Suprapubic skin (tissue), 4 donors: ENCODE results near the gene NACC2. TPM values are rescaled to one million over a fixed set of nuclear protein-coding genes. Genes with fewer than 3 reads are reported as not detected.

Experiments
- DNase-seq, 2 donors: peaks; one replicate each; pipeline ENCODE4 v3.0.0-alpha.2; 2019; ENCODE audit warnings: low spot score in 2 of 2
- H3K27ac ChIP-seq: fragments of 200-600 bp; sonication (generic); one replicate; pipeline ENCODE4 v1.5.1; 2019
- H3K27me3 ChIP-seq: fragments of 200-600 bp; sonication (generic); one replicate; pipeline ENCODE4 v1.5.1; 2019
- H3K36me3 ChIP-seq: fragments of 200-600 bp; sonication (generic); one replicate; pipeline ENCODE4 v1.5.1; 2019
- H3K4me1 ChIP-seq: fragments of 200-600 bp; sonication (generic); one replicate; pipeline ENCODE4 v1.5.1; 2019
- H3K4me3 ChIP-seq: fragments of 200-600 bp; sonication (generic); one replicate; pipeline ENCODE4 v1.5.1; 2019; ENCODE audit warnings: mild to moderate bottlenecking
- H3K9me3 ChIP-seq: fragments of 200-600 bp; sonication (generic); one replicate; pipeline ENCODE4 v1.5.1; 2019
- EP300 ChIP-seq: sonication (generic); formaldehyde crosslinking; IDR thresholded peaks from one replicate; pipeline ENCODE4 v1.6.1; 2017; ENCODE audit warnings: antibody characterized with exemption
- POLR2A ChIP-seq, 2 donors: fragments of 450-650 bp; IDR thresholded peaks; one replicate each; pipeline ENCODE4 v1.6.1; 2017; ENCODE audit warnings: antibody characterized with exemption in 2 of 2, mild to moderate bottlenecking in 2 of 2, moderate library complexity in 2 of 2
- POLR2AphosphoS5 ChIP-seq, 3 donors: sonication (generic); formaldehyde crosslinking; IDR thresholded peaks; one replicate each; pipeline ENCODE4 v1.6.1; 2017; ENCODE audit warnings: antibody characterized with exemption in 3 of 3
- WGBS: methylation state at CpG from one replicate; pipeline ENCODE4 v1.1.5; 2018; 5-methylcytosine and 5-hydroxymethylcytosine counted together
- total RNA-seq, 4 donors: library from RNA; depleted of rRNA; stranded (reverse); fragments of >200 nt; gene quantifications; one replicate each; pipeline ENCODE4 v1.1.0, GENCODE V29; 2016
- TF ChIP-seq, protein P1 (sequence below), 2 donors: fragments of 200-600 bp in 1 of 2; fragments of 450-650 bp in 1 of 2; sonication (generic) in 1 of 2; IDR thresholded peaks; one replicate each; pipeline ENCODE4 v1.5.1; 2016 to 2019; ENCODE audit warnings: antibody characterized with exemption in 2 of 2, mild to moderate bottlenecking in 1 of 2, moderate library complexity in 1 of 2

Gene NACC2
- total RNA-seq, 4 donors from 2014 or later, result 12.1 to 14.9 (median 13.7) TPM

- H3K27ac ChIP-seq, result no peak overlapping the region
- no peaks in the 10 kb centered on the region for H3K27me3 ChIP-seq
- peaks cover 13% of the 10 kb centered on the region for H3K4me1 ChIP-seq
- H3K4me3 ChIP-seq, result no peak overlapping the region
- DNase-seq, result no peak
- no peak for TF ChIP-seq POLR2A (IDR thresholded peaks at IDR 0.05)
- TF ChIP-seq POLR2AphosphoS5 (IDR thresholded peaks at IDR 0.05), result no peak
- TF ChIP-seq, protein P1, sequence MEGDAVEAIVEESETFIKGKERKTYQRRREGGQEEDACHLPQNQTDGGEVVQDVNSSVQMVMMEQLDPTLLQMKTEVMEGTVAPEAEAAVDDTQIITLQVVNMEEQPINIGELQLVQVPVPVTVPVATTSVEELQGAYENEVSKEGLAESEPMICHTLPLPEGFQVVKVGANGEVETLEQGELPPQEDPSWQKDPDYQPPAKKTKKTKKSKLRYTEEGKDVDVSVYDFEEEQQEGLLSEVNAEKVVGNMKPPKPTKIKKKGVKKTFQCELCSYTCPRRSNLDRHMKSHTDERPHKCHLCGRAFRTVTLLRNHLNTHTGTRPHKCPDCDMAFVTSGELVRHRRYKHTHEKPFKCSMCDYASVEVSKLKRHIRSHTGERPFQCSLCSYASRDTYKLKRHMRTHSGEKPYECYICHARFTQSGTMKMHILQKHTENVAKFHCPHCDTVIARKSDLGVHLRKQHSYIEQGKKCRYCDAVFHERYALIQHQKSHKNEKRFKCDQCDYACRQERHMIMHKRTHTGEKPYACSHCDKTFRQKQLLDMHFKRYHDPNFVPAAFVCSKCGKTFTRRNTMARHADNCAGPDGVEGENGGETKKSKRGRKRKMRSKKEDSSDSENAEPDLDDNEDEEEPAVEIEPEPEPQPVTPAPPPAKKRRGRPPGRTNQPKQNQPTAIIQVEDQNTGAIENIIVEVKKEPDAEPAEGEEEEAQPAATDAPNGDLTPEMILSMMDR (IDR thresholded peaks at IDR 0.05), result no peak
- no peak for TF ChIP-seq EP300
- H3K9me3 ChIP-seq, result no peaks in the 10 kb centered on the region
- 95% methylated on average over 6 of the region's 11 CpGs for WGBS
- H3K36me3 ChIP-seq, result no peaks in the 10 kb centered on the region
Measured at GRCh38 chr9:136061405-136061804, 33.7 kb downstream of the NACC2 start.

GRCh38 chr9:136060671-136061371 is 34.3 kb downstream of the NACC2 start:
- H3K9me3 ChIP-seq, result no peaks in the 10 kb centered on the region
- DNase-seq, result peak in 1 of 2 donors; percentile 61
- no peak overlapping the region for H3K27ac ChIP-seq
- no peaks in the 10 kb centered on the region for H3K27me3 ChIP-seq
- 85% methylated on average over 4 of the region's 19 CpGs for WGBS
- H3K4me3 ChIP-seq, result no peak overlapping the region
- TF ChIP-seq, protein P1 (IDR thresholded peaks at IDR 0.05), result no peak
- TF ChIP-seq POLR2A (IDR thresholded peaks at IDR 0.05), result no peak
- TF ChIP-seq POLR2AphosphoS5 (IDR thresholded peaks at IDR 0.05), result no peak
- peaks cover 15% of the 10 kb centered on the region for H3K4me1 ChIP-seq
- H3K36me3 ChIP-seq, result no peaks in the 10 kb centered on the region

GRCh38 chr9:136059851-136060670 is 35.0 kb downstream of the NACC2 start:
- DNase-seq, result peak in 1 of 2 donors; percentile 56
- Histone ChIP-seq H3K9me3 (no peaks in the 10 kb centered on the region), H3K4me3 (no peak overlapping the region), H3K27me3 (no peaks in the 10 kb centered on the region), H3K27ac (no peak overlapping the region), H3K36me3 (no peaks in the 10 kb centered on the region), H3K4me1 (peaks cover 17% of the 10 kb centered on the region)
- no peak for TF ChIP-seq POLR2AphosphoS5 (IDR thresholded peaks at IDR 0.05)
- TF ChIP-seq POLR2A (IDR thresholded peaks at IDR 0.05), result no peak
- TF ChIP-seq EP300, result no peak
- TF ChIP-seq, protein P1 (IDR thresholded peaks at IDR 0.05), result no peak
- 75% methylated on average over 19 of the region's 29 CpGs for WGBS

- Histone ChIP-seq H3K27ac (no peak overlapping the region), H3K9me3 (no peaks in the 10 kb centered on the region), H3K4me1 (peaks cover 17% of the 10 kb centered on the region), H3K4me3 (no peak overlapping the region), H3K36me3 (no peaks in the 10 kb centered on the region), H3K27me3 (no peaks in the 10 kb centered on the region)
- peak in 1 of 2 donors; percentile 77 for DNase-seq
- 80% methylated on average over 1 of the region's 20 CpGs for WGBS
- TF ChIP-seq POLR2A (IDR thresholded peaks at IDR 0.05), result no peak
- no peak for TF ChIP-seq POLR2AphosphoS5 (IDR thresholded peaks at IDR 0.05)
- no peak for TF ChIP-seq EP300
- TF ChIP-seq, protein P1 (IDR thresholded peaks at IDR 0.05), result no peak
Measured at GRCh38 chr9:136059321-136059791, 35.7 kb downstream of the NACC2 start.

- Histone ChIP-seq H3K4me3 (no peak overlapping the region), H3K27ac (no peak overlapping the region), H3K36me3 (no peaks in the 10 kb centered on the region), H3K9me3 (no peaks in the 10 kb centered on the region), H3K4me1 (peaks cover 18% of the 10 kb centered on the region), H3K27me3 (no peaks in the 10 kb centered on the region)
- no peak for TF ChIP-seq POLR2A (IDR thresholded peaks at IDR 0.05)
- TF ChIP-seq POLR2AphosphoS5 (IDR thresholded peaks at IDR 0.05), result no peak
- TF ChIP-seq, protein P1 (IDR thresholded peaks at IDR 0.05), result no peak
- no peak for TF ChIP-seq EP300
- WGBS, result 89% methylated on average over 5 of the region's 12 CpGs
- peak in 1 of 2 donors; percentile 67 for DNase-seq
Measured at GRCh38 chr9:136058801-136059302, 36.2 kb downstream of the NACC2 start.
